Parathyroid adenoma (tissue), 2 donors: ENCODE results near the gene DENND5A.

Source experiments
- H2AFZ ChIP-seq: fragments of 300-600 bp; sonication (generic); one replicate; pipeline ENCODE4 v1.7.0; 2017; ENCODE audit warnings: antibody characterized with exemption, mild to moderate bottlenecking
- H3K27ac ChIP-seq: fragments of 300-600 bp; sonication (generic); one replicate; pipeline ENCODE4 v1.7.0; 2017
- H3K27me3 ChIP-seq: fragments of 300-600 bp; sonication (generic); one replicate; pipeline ENCODE4 v1.7.0; 2017; ENCODE audit warnings: low read length; ENCODE audit not compliant: control insufficient read depth, insufficient read depth
- H3K36me3 ChIP-seq: fragments of 300-600 bp; sonication (generic); one replicate; pipeline ENCODE4 v1.7.0; 2017; ENCODE audit warnings: low read length; ENCODE audit not compliant: control insufficient read depth, insufficient read depth
- H3K4me1 ChIP-seq: fragments of 300-600 bp; sonication (generic); one replicate; pipeline ENCODE4 v1.7.0; 2017; ENCODE audit warnings: control low read depth
- H3K4me2 ChIP-seq: fragments of 300-600 bp; sonication (generic); one replicate; pipeline ENCODE4 v1.7.0; 2017; ENCODE audit warnings: low read length
- H3K4me3 ChIP-seq: fragments of 300-600 bp; sonication (generic); one replicate; pipeline ENCODE4 v1.7.0; 2017; ENCODE audit warnings: low read depth, low read length
- H3K79me2 ChIP-seq: fragments of 300-600 bp; sonication (generic); one replicate; pipeline ENCODE4 v1.7.0; 2017; ENCODE audit warnings: control low read depth
- H3K9ac ChIP-seq: fragments of 300-600 bp; sonication (generic); one replicate; pipeline ENCODE4 v1.7.0; 2017; ENCODE audit warnings: mild to moderate bottlenecking
- H3K9me3 ChIP-seq: fragments of 300-600 bp; sonication (generic); one replicate; pipeline ENCODE4 v1.7.0; 2017; ENCODE audit warnings: low read length; ENCODE audit not compliant: control insufficient read depth
- CTCF ChIP-seq: fragments of 300-600 bp; sonication (generic); IDR thresholded peaks from one replicate; pipeline ENCODE4 v1.7.0; 2017; ENCODE audit warnings: antibody characterized with exemption, mild to moderate bottlenecking
- donor health status: primary hyperparathyroidism.

Gene DENND5A

DNA sequence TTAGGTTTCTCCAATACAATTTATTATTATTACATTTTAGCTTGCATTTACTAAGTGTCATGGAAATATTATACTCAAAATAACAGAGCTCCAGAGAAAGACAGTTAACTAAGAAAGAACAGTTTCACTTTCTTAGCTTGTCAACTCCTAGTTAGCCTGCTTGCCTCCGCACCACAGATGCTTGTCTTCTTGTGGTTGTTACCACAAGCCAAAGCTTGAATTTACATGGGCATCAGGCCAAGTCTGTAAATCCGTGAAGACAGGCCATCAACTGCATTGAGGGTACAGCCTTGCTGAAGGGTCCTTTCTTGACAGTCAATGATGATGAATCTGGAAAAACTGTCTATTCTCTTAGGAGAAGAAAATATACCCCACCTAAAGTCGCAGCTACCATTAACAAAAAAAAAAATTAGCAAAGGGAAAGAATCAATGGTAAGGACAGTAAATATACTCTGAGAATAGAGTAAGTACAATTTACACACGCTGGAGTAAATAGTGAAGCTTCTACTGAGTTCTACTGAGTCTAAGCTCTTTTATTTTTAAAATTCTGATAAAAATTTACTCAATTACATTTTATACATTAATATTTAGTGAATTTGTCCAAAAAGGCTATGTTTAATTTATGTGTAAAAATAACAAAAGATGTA, 15.6 kb upstream of the DENND5A start:
- H3K27ac ChIP-seq = no peak overlapping the region
- no peaks in the 10 kb centered on the region for H3K4me1 ChIP-seq
- H3K27me3 ChIP-seq = no peaks in the 10 kb centered on the region
- no peak overlapping the region for H3K4me2 ChIP-seq
- H3K9me3 ChIP-seq = no peaks in the 10 kb centered on the region
- H3K9ac ChIP-seq = no peak overlapping the region
- no peaks in the 10 kb centered on the region for H3K79me2 ChIP-seq
- H3K4me3 ChIP-seq = no peak overlapping the region
- no peak overlapping the region for H2AFZ ChIP-seq
- no peaks in the 10 kb centered on the region for H3K36me3 ChIP-seq
- no peak for TF ChIP-seq CTCF

DNA sequence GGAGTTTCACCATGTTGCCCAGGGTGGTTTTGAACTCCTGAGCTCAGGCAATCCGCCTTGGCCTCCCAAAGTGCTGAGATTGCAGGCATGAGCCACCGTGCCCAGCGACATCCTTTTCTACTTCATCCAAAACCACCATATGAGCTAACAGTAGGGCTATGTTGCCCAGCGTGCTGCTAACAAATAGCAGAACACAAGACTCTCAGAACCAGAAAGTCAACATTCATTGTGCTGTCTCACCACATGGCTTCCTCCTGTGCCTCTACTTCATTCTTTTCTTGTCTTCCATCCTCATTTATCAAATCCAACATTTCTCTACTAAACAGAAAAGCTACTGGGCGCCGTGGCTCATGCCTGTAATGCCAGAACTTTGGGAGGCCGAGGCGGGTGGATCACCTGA, 12.0 kb upstream of the DENND5A start:
- no peaks in the 10 kb centered on the region for H3K27me3 ChIP-seq
- no peaks in the 10 kb centered on the region for H3K79me2 ChIP-seq
- no peak overlapping the region for H3K4me3 ChIP-seq
- no peak overlapping the region for H3K4me2 ChIP-seq
- no peaks in the 10 kb centered on the region for H3K4me1 ChIP-seq
- no peak overlapping the region for H2AFZ ChIP-seq
- H3K27ac ChIP-seq = no peak overlapping the region
- no peaks in the 10 kb centered on the region for H3K36me3 ChIP-seq
- TF ChIP-seq CTCF = no peak
- H3K9ac ChIP-seq = no peak overlapping the region
- H3K9me3 ChIP-seq = no peaks in the 10 kb centered on the region

DNA sequence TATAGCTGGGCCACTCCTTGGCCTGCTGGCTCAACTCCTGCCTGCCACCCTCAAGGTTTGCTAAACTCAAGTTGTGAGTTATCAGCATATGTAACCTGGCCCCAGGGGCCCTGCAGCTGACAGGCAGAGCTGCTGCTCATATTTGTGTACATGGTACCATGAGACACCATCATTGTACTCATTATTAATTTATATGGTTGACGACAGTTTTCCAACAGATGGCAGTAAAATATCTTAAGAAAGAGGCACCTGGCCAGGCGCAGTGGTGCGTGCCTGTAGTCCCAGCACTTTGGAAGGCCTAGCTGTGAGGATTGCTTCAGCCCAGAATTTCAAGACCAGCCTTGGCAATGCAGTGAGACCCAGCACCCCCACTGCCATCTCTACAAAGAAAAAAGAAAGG, 11.4 kb upstream of the DENND5A start:
- Histone ChIP-seq H3K27me3 (no peaks in the 10 kb centered on the region), H3K4me3 (no peak overlapping the region), H3K4me1 (no peaks in the 10 kb centered on the region), H3K4me2 (no peak overlapping the region), H3K36me3 (no peaks in the 10 kb centered on the region), H2AFZ (no peak overlapping the region), H3K79me2 (no peaks in the 10 kb centered on the region), H3K9ac (no peak overlapping the region), H3K9me3 (no peaks in the 10 kb centered on the region), H3K27ac (no peak overlapping the region)
- no peak for TF ChIP-seq CTCF

GRCh38 chr11:9274499-9275258, 9.5 kb upstream of the DENND5A start:
- H3K9me3 ChIP-seq = no peaks in the 10 kb centered on the region
- no peaks in the 10 kb centered on the region for H3K4me1 ChIP-seq
- no peak overlapping the region for H2AFZ ChIP-seq
- no peak overlapping the region for H3K4me2 ChIP-seq
- H3K79me2 ChIP-seq = no peaks in the 10 kb centered on the region
- no peaks in the 10 kb centered on the region for H3K27me3 ChIP-seq
- no peaks in the 10 kb centered on the region for H3K36me3 ChIP-seq
- TF ChIP-seq CTCF = no peak
- H3K4me3 ChIP-seq = no peak overlapping the region
- H3K27ac ChIP-seq = no peak overlapping the region
- no peak overlapping the region for H3K9ac ChIP-seq
